Sigmoid colon (tissue), 7 donors: ENCODE data around the gene SIDT2. TPM values are rescaled to one million over a fixed set of nuclear protein-coding genes. Genes with fewer than 3 reads are reported as not detected.
A peak's percentile ranks its signal among the peaks of the same experiment; 100 is the strongest.

Experiments used
- DNase-seq: peaks from one replicate; pipeline ENCODE4 v3.0.0-alpha.2; 2019
- H3K27ac ChIP-seq, 4 donors: fragments of 200-600 bp; sonication (generic); one replicate each; pipeline ENCODE4 v1.5.1; 2016 to 2019; ENCODE audit warnings: mild to moderate bottlenecking in 1 of 4
- H3K27me3 ChIP-seq, 3 donors: fragments of 200-600 bp; sonication (generic); one replicate each; pipeline ENCODE4 v1.5.1; 2019; ENCODE audit warnings: mild to moderate bottlenecking in 1 of 3
- H3K36me3 ChIP-seq, 4 donors: fragments of 200-600 bp; sonication (generic); one replicate each; pipeline ENCODE4 v1.5.1; 2016 to 2019
- H3K4me1 ChIP-seq, 4 donors: fragments of 200-600 bp; sonication (generic); one replicate each; pipeline ENCODE4 v1.5.1; 2017 to 2019
- H3K4me3 ChIP-seq, 4 donors: fragments of 200-600 bp; sonication (generic); one replicate each; pipeline ENCODE4 v1.5.1; 2017 to 2019; ENCODE audit warnings: mild to moderate bottlenecking in 2 of 4, moderate library complexity in 1 of 4
- H3K9me3 ChIP-seq, 4 donors: fragments of 200-600 bp in 3 of 4; sonication (generic) in 3 of 4; one replicate each; pipeline versions ENCODE4 v1.5.1 to v1.6.1; 2013 to 2019
- EP300 ChIP-seq, 4 donors: sonication (generic); formaldehyde crosslinking; IDR thresholded peaks; one replicate each; pipeline ENCODE4 v1.6.1; 2017; ENCODE audit warnings: antibody characterized with exemption in 4 of 4
- POLR2A ChIP-seq, 2 donors: fragments of 450-650 bp; IDR thresholded peaks; one replicate each; pipeline ENCODE4 v1.6.1; 2016; ENCODE audit warnings: antibody characterized with exemption in 2 of 2, mild to moderate bottlenecking in 2 of 2, moderate library complexity in 2 of 2
- POLR2AphosphoS5 ChIP-seq, 4 donors: sonication (generic); formaldehyde crosslinking; IDR thresholded peaks; one replicate each; pipeline ENCODE4 v1.6.1; 2017; ENCODE audit warnings: antibody characterized with exemption in 4 of 4
- WGBS, 2 donors: extraction: QIAGEN DNeasy Blood & Tissue Kit; methylation state at CpG; one replicate each; pipeline ENCODE4 v1.1.7; 2013; 5-methylcytosine and 5-hydroxymethylcytosine counted together
- intact Hi-C: fragments of 100-400 bp; cut with DNase I; formaldehyde crosslinking; loops from one replicate; pipeline ENCODE4 v1.15.1; 2023
- polyA plus RNA-seq, 3 donors: library from polyadenylated mRNA; stranded (reverse); fragments of 200-250 nt; gene quantifications; one replicate each; pipeline ENCODE4 v1.2.3, GENCODE V29; 2013
- total RNA-seq, 4 donors: library from RNA; depleted of rRNA; stranded (reverse); fragments of >200 nt; gene quantifications; one replicate each; pipeline ENCODE4 v1.1.0, GENCODE V29; 2016
- TF ChIP-seq, protein P1 (sequence below), 4 experiments: fragments of 450-650 bp in 3 of 4; fragments of 200-600 bp in 1 of 4; IDR thresholded peaks; one replicate each; pipeline ENCODE4 v1.5.1; 2016 to 2019; ENCODE audit warnings: antibody characterized with exemption in 4 of 4, mild to moderate bottlenecking in 3 of 4, moderate library complexity in 2 of 4
- donor health status: healthy with polysubstance abuse.
- donor health status: Bipolar disorder and iron deficiency.
- donor health status: healthy.

Gene SIDT2
- total and polyA plus RNA-seq, 7 donors = 7.6 to 50.7 (median 22.1) TPM

DNA sequence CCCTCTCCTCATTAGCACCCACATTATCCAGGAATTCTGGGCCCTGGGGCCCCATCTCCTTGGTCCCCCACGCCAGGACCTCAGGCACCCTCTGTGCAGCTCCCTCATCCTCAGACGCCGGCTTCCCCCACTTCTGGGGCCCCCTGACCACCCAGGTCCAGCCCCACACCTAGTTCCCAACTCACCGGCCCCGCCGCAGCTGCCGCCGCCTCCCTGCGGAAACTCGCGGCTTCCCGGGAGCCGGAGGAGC, 53.2 kb downstream of the SIDT2 start, which contains the start of gene PCSK7:
TSS of gene PCSK7 (minus strand) at position 232 of the 250 bp plus-strand sequence. CDS start 2,229 bp downstream, outside the sequence.
- peak within 1 kb of the TSS; percentile 79 to 98 (median 92) for H3K4me3 ChIP-seq
- no peaks in the 10 kb centered on the region for H3K27me3 ChIP-seq
- intact Hi-C loops = loop anchor here (1.0 to 2.0 kb wide), 3 partner anchors 53 to 96 kb away; partner anchors contain the start of genes CEP164, PAFAH1B2 and SIDT2
- WGBS, 2 donors = 1% methylated on average over 13 of the region's 13 CpGs
- TF ChIP-seq EP300 (IDR thresholded peaks at IDR 0.05) (no peak), POLR2AphosphoS5 (IDR thresholded peaks at IDR 0.05) (peak in 1 of 4 donors; percentile 70), POLR2A (IDR thresholded peaks at IDR 0.05) (peak in 1 of 2 donors; percentile 21)
- TF ChIP-seq, protein P1, sequence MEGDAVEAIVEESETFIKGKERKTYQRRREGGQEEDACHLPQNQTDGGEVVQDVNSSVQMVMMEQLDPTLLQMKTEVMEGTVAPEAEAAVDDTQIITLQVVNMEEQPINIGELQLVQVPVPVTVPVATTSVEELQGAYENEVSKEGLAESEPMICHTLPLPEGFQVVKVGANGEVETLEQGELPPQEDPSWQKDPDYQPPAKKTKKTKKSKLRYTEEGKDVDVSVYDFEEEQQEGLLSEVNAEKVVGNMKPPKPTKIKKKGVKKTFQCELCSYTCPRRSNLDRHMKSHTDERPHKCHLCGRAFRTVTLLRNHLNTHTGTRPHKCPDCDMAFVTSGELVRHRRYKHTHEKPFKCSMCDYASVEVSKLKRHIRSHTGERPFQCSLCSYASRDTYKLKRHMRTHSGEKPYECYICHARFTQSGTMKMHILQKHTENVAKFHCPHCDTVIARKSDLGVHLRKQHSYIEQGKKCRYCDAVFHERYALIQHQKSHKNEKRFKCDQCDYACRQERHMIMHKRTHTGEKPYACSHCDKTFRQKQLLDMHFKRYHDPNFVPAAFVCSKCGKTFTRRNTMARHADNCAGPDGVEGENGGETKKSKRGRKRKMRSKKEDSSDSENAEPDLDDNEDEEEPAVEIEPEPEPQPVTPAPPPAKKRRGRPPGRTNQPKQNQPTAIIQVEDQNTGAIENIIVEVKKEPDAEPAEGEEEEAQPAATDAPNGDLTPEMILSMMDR (IDR thresholded peaks at IDR 0.05) = no peak
- H3K9me3 ChIP-seq = no peaks in the 10 kb centered on the region
- H3K36me3 ChIP-seq = peaks cover 19 to 46% (median 29%) of the 10 kb centered on the region in 4 donors
- peaks cover 2 to 38% (median 32%) of the 10 kb centered on the region in 4 donors for H3K4me1 ChIP-seq
- peak within 1 kb of the TSS; percentile 95 to 99 (median 96) for H3K27ac ChIP-seq
- DNase-seq = peak; percentile 92

DNA sequence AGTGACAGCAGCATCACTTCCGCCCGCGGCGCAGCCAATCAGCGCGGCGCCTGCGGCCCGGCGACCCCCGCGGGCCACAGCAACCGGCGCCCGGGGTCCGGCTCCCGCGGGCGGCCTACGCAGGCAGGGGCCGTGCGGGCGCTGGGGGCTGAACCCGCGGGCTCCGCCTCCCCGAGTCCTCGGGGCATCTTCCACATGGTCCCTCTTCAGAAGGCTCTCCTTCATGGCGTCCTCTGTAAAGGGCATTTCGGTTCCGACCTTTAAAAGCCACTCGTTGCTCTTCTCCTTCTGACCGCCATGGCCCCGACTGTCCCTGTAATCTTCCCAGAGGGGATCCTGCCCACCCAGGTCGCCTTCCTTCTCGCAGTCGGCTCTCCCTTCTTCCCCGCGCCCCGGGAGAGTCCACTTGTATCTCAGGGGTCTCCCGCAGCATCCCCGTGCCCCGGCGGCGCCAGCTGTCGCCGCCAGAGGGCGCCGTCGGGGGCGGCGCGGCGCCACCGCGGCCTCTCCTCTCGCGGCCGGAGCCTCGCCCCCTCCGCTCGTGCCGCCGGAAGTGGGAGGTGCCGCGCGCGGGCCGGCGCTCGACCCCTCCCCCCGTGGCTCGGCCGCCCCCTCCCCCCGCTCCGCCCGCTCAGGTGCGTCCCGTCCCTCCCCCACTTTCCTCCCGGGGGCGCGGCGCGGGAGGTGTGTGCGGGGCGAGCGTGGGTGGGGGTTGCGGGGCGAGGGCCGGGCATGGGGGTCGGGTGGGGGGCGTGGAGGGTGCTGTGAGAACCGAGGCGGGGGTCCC, 53.7 kb downstream of the SIDT2 start, which contains the start of gene RNF214:
TSS of gene RNF214 (plus strand) at position 580 of the 787 bp plus-strand sequence. CDS start 1,602 bp downstream, outside the sequence.
- TF ChIP-seq, protein P1 (IDR thresholded peaks at IDR 0.05) = peak; percentile 80 to 94 (median 84)
- TF ChIP-seq EP300 (IDR thresholded peaks at IDR 0.05) (no peak), POLR2AphosphoS5 (IDR thresholded peaks at IDR 0.05) (peak; percentile 42 to 86 (median 70)), POLR2A (IDR thresholded peaks at IDR 0.05) (peak; percentile 39 to 57)
- 1% methylated on average over 94 of the region's 94 CpGs for WGBS, 2 donors
- Histone ChIP-seq H3K27me3 (no peaks in the 10 kb centered on the region), H3K36me3 (peaks cover 19 to 43% (median 26%) of the 10 kb centered on the region in 4 donors), H3K4me3 (peak within 1 kb of the TSS; percentile 79 to 98 (median 92)), H3K9me3 (no peaks in the 10 kb centered on the region), H3K4me1 (peaks cover 2 to 38% (median 32%) of the 10 kb centered on the region in 4 donors), H3K27ac (peak within 1 kb of the TSS; percentile 95 to 99 (median 96))
- peak; percentile 86 for DNase-seq
- intact Hi-C loops = loop anchor here (1.0 to 2.0 kb wide), 3 partner anchors 53 to 95 kb away; partner anchors contain the start of genes CEP164, PAFAH1B2 and SIDT2

- intact Hi-C loops = loop anchor here (1.0 to 2.0 kb wide), 3 partner anchors 54 to 94 kb away; partner anchors contain the start of genes CEP164, PAFAH1B2 and SIDT2
- H3K27me3 ChIP-seq = no peaks in the 10 kb centered on the region
- H3K4me1 ChIP-seq = peaks cover 2 to 38% (median 32%) of the 10 kb centered on the region in 4 donors
- peak overlapping the region; percentile 95 to 99 (median 96) for H3K27ac ChIP-seq
- TF ChIP-seq, protein P1 (IDR thresholded peaks at IDR 0.05) = no peak
- TF ChIP-seq EP300 (IDR thresholded peaks at IDR 0.05) (no peak), POLR2AphosphoS5 (IDR thresholded peaks at IDR 0.05) (no peak)
- no peaks in the 10 kb centered on the region for H3K9me3 ChIP-seq
- H3K36me3 ChIP-seq = peaks cover 13 to 37% (median 20%) of the 10 kb centered on the region in 4 donors
- 2 to 3% methylated on average over 27 of the region's 27 CpGs for WGBS, 2 donors
- peak; percentile 71 for DNase-seq
- peak overlapping the region; percentile 79 to 98 (median 92) for H3K4me3 ChIP-seq
Measured at GRCh38 chr11:117232911-117233409, 54.4 kb downstream of the SIDT2 start.

- Histone ChIP-seq H3K4me1 (peaks cover 0 to 12% (median 9%) of the 10 kb centered on the region in 4 donors), H3K9me3 (no peaks in the 10 kb centered on the region), H3K36me3 (peaks cover 4 to 63% (median 22%) of the 10 kb centered on the region in 4 donors), H3K4me3 (no peak overlapping the region), H3K27me3 (no peaks in the 10 kb centered on the region), H3K27ac (no peak overlapping the region)
- WGBS, 2 donors = 92 to 94% methylated on average over 5 of the region's 5 CpGs
- TF ChIP-seq EP300 (IDR thresholded peaks at IDR 0.05) (no peak), POLR2A (IDR thresholded peaks at IDR 0.05) (no peak), POLR2AphosphoS5 (IDR thresholded peaks at IDR 0.05) (no peak)
- TF ChIP-seq, protein P1 (IDR thresholded peaks at IDR 0.05) = no peak
- intact Hi-C loops = no loop called here
- DNase-seq = no peak
Measured at GRCh38 chr11:117238221-117238620, 59.7 kb downstream of the SIDT2 start.
